ENCODE data around the gene RNF227. TPM values are rescaled to one million over a fixed set of nuclear protein-coding genes. Genes with fewer than 3 reads are reported as not detected.
A peak's percentile ranks its signal among the peaks of the same experiment; 100 is the strongest.
"Not testable (repeated sequence)": the region's sequence is repeated elsewhere in the genome, so short reads cannot be mapped to it uniquely, and the experiment has no call there.

The RNF227 gene
- 6.2 and 6.3 TPM in 2 replicates for total RNA-seq

DNA sequence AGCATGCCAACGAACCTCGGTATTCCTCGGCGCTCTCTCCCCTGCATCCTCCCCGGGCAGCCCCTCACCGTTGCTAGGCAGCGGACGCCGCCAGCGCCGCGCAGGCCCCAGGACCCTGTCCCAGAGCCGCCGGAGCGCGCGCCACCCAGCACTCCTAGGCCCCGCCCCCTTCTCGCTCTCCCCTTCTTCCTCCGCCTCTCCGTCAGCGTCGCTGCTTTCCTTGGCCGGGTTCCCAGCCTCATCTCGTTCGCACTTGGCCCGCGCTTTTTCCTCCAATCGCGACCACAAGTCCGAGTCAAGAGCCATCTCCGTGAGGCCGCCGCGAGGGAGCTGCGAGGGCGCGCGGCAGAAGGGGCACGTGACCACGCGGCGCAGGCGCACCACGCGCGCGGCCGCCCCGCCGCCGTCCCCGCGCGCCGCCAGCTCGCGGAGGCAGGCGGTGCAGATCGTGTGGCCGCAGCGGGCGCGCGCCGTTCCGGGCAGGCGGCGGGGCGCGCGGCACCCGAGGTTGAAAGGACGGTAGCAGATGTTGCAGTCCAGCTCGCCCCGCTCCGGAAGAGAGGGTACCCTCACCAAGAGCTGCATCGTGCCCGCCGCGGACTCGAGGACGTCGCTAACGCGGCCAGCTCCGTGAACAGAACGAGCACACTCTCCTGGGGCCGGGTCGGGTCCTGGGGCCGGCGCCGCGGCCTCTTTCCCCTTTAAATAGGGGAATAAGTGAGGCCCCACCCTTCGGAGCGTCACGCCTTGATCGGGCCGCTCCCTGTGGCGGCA is at the start of gene RNF227:
TSS of gene RNF227 (minus strand) at position 679 of the 774 bp plus-strand sequence. CDS start at position 585, 94 bp downstream.
- Mint-ChIP-seq H3K4me3 (peak within 1 kb of the TSS; percentile 92), H3K27ac (peak within 1 kb of the TSS; percentile 96), H3K9me3 (no peaks in the 10 kb centered on the region), H3K36me3 (ENCODE audit: low read depth) (peaks cover 19% of the 10 kb centered on the region), H3K4me1 (ENCODE audit: low read depth) (peaks cover 33% of the 10 kb centered on the region), H3K27me3 (ENCODE audit: insufficient read depth) (no peaks in the 10 kb centered on the region)
- intact Hi-C loops (cut with micrococcal nuclease) = loop anchor here (1.0 to 2.0 kb wide), 4 partner anchors 17 to 71 kb away; partner anchors contain the start of gene CNTROB
- DNase-seq (ENCODE audit: low spot score) = peak; percentile 77

DNA sequence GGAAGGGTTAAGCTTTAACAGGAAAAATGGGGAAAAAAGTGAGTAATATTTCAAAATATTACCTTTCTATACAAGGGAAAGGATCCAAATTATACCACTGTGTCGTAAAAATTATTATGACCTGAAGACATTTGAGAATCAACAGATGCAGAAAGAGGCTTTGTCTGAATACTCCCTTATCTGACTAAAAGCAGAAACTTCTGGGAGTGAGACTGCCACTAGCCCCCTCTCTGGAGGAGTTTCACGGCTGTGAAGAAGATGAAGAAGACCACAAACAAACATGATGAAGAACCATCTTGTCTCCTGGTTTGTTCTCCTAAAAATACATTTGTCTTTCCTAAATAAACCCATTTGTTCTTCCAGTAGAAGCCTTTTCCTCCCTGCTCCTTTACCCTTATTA is 45.3 kb upstream of the RNF227 start:
- H3K4me3 Mint-ChIP-seq = no peak overlapping the region
- no peaks in the 10 kb centered on the region for H3K36me3 Mint-ChIP-seq (ENCODE audit: low read depth)
- DNase-seq (ENCODE audit: low spot score) = no peak
- H3K27me3 Mint-ChIP-seq (ENCODE audit: insufficient read depth) = peaks cover 10% of the 10 kb centered on the region
- no peaks in the 10 kb centered on the region for H3K4me1 Mint-ChIP-seq (ENCODE audit: low read depth)
- intact Hi-C loops (cut with micrococcal nuclease) = no loop called here
- no peak overlapping the region for H3K27ac Mint-ChIP-seq
- H3K9me3 Mint-ChIP-seq = no peaks in the 10 kb centered on the region

DNA sequence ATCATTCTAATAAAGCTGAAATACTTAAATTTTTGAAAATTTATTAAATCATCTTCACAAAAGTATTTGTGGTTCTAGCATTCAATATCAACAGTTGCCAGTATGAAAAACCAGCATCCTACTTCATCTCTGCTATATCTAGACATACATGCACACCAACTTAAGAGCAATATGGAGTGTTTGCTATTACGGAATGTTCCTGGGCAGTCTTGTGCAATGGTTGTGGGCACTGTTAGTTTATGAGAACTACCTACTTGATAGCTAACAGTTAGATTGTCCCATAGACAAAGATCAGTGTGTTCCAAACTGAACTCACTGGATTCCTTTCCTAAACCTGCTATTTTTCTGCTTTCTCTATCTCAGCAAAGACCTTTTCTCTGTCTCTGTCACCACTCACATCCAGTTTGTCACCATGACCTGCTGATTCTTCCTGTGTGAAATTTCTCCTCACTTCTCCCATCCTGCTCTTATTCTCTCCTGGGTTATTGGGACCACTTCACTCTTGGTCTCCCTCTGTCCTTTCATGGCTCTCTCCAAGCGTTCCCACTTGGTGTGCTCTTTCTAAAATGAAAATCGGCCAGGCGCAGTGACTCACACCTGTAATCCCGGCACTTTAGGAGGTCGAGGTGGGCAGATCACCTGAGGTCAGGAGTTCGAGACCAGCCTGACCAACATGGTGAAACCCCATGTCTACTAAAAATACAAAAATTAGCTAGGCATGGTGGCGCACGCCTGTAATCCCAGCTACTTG is 43.6 kb upstream of the RNF227 start:
- no peak overlapping the region for H3K27ac Mint-ChIP-seq
- DNase-seq (ENCODE audit: low spot score) = no peak
- H3K9me3 Mint-ChIP-seq = no peaks in the 10 kb centered on the region
- H3K4me3 Mint-ChIP-seq = no peak overlapping the region
- no peaks in the 10 kb centered on the region for H3K4me1 Mint-ChIP-seq (ENCODE audit: low read depth)
- H3K36me3 Mint-ChIP-seq (ENCODE audit: low read depth) = no peaks in the 10 kb centered on the region
- H3K27me3 Mint-ChIP-seq (ENCODE audit: insufficient read depth) = peaks cover 10% of the 10 kb centered on the region
- intact Hi-C loops (cut with micrococcal nuclease) = no loop called here

DNA sequence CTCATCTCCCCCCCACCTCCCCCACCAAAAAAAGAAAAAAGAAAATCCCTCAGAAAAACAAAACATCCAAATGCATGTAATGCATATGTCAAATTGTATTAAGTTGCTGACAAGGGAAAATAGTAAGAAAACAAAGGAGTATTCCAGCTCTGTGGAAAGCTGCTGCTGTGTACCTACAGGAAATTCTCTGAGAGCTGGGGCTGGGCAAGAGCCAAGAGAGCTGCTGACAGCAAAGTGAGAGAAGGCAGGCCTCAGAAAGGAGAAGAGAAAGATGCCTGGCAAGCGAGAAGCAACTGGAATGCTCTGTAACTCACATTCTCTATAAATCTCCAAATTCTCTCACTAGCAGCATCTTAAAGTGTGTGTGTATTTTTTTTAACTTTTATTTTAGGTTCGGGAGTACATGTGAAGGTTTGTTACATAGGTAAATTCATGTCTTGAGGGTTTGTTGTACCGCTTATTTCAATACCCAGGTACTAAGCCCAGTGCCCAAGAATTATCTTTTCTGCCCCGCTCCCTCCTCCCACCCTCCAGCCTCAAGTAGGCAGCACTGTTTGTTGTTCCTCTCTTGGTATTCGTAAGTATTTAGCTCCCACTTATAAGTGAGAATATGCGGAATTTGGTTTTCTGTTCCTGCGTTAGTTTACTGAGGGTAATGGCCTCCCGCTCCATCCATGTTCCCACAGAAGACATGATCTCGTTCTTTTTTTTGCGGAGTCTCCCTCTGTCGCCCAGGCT is 40.3 kb upstream of the RNF227 start:
- Mint-ChIP-seq H3K27ac (no peak overlapping the region), H3K27me3 (ENCODE audit: insufficient read depth) (no peaks in the 10 kb centered on the region), H3K36me3 (ENCODE audit: low read depth) (no peaks in the 10 kb centered on the region), H3K4me1 (ENCODE audit: low read depth) (peaks cover 4% of the 10 kb centered on the region), H3K4me3 (no peak overlapping the region), H3K9me3 (no peaks in the 10 kb centered on the region)
- no peak for DNase-seq (ENCODE audit: low spot score)
- intact Hi-C loops (cut with micrococcal nuclease) = no loop called here

DNA sequence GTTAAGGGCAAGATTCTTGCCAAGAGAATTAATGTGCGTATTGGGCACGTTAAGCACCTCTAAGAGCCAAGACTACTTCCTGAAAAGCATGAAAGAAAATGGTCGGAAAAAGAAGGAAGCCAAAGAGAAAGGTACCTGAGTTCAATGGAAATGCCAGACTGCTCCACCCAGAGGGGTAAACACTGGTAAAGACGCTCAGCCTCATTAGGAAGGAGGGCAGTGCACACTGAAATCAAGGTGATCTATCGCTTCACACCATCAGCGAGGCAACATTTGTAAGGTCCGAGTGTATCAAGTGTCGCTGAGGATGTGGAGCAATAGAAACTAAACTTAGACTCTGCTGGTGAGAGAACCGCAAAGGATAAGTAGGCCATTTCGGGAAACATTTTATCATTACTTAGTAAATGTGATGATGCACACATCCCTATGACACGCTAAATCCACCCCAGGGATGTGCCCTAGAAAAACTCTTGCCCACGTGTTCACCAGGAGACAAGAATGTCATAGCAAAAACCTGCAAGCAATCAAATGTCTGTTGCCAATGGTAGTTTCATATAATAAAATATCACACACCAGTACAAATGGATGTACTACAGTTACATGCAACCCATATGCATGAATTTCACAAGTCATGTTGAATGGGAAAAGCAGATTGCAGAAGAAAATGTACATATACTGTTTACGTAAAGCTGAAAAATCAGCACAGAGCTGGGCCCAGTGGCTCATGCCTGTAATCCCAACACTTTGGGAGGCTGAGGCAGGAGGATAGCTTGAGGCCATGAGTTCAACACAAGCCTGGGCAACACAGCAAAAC is 39.5 kb upstream of the RNF227 start:
- Mint-ChIP-seq H3K9me3 (no peaks in the 10 kb centered on the region), H3K4me1 (ENCODE audit: low read depth) (peaks cover 9% of the 10 kb centered on the region), H3K4me3 (no peak overlapping the region), H3K27me3 (ENCODE audit: insufficient read depth) (no peaks in the 10 kb centered on the region), H3K27ac (no peak overlapping the region), H3K36me3 (ENCODE audit: low read depth) (no peaks in the 10 kb centered on the region)
- no peak for DNase-seq (ENCODE audit: low spot score)
- intact Hi-C loops (cut with micrococcal nuclease) = no loop called here

DNA sequence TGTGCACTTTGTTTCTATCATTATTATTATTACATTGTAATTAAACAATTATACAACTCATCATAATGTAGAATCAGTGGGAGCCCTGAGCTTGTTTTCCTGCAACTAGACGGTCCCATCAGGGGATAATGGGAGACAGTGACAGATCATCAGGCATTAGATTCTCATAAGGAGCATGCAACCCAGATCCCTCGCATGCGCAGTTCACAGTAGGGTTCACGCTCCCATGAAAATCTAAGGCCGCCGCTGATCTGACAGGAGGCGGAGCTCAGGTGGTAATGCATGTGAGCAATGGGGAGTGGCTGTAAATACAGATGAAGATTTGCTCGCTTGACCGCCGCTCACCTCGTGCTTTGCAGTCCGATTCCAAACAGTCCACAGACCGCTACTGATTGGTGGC is 37.2 kb upstream of the RNF227 start:
- H3K27me3 Mint-ChIP-seq (ENCODE audit: insufficient read depth); intact Hi-C loops (cut with micrococcal nuclease); H3K9me3 Mint-ChIP-seq; H3K27ac Mint-ChIP-seq; H3K4me3 Mint-ChIP-seq; DNase-seq (ENCODE audit: low spot score): not testable (repeated sequence)
- peaks cover 15% of the 10 kb centered on the region for H3K4me1 Mint-ChIP-seq (ENCODE audit: low read depth)
- H3K36me3 Mint-ChIP-seq (ENCODE audit: low read depth) = peaks cover 19% of the 10 kb centered on the region

DNA sequence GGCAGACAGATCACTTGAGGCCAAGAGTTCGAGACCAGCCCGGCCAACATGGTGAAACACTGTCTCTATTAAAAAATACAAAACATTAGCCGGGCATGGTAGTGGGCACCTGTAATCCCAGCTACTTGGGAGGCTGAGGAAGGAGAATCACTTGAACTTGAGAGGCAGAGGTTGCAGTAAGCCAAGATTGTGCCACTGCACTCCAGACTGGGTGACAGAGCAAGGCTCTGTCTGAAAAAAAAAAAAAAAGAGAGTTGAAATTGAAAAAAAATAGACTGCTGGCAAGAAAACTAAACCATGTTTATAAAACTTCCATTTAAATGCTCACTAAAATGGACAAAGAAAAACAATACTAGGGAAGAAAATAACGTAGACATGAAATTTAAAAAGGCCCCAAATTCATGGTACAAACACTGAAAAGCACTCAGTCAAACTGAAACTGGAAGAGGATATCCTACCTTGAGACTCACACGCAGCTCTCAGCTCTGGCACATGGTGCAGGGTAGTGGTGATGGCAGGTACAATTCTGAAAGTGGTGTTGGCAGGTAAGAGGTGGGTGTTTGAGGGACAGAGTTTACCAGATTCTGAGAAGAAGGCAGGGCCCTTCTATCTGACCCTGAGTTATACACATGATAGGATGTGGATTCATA is 35.2 kb upstream of the RNF227 start:
- intact Hi-C loops (cut with micrococcal nuclease) = loop anchor here (1.0 to 2.0 kb wide), 3 partner anchors 19 to 37 kb away; partner anchors contain the start of gene CNTROB
- H3K4me3 Mint-ChIP-seq = peak overlapping the region; percentile 40
- peaks cover 30% of the 10 kb centered on the region for H3K36me3 Mint-ChIP-seq (ENCODE audit: low read depth)
- H3K27ac Mint-ChIP-seq = peak overlapping the region; percentile 91
- H3K4me1 Mint-ChIP-seq (ENCODE audit: low read depth) = peaks cover 15% of the 10 kb centered on the region
- no peaks in the 10 kb centered on the region for H3K27me3 Mint-ChIP-seq (ENCODE audit: insufficient read depth)
- no peaks in the 10 kb centered on the region for H3K9me3 Mint-ChIP-seq
- peak; percentile 44 for DNase-seq (ENCODE audit: low spot score)

DNA sequence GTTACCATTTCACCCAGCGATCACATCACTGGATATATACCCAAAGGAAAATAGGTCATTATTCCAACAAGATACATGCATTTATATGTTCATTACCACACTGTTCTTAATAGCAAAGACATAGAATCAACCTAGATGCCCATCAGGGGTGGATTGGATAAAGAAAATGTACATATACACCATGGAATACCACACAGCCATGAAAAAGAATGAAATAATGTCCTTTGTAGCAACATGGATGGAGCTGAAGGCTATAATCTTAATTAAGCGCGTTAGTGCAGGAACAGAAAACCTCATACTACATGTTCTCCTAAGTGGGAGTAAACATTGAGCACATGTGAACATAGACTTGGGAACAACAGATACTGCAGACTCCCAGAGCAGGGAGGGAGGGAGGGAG is 34.5 kb upstream of the RNF227 start:
- H3K4me1 Mint-ChIP-seq (ENCODE audit: low read depth) = peaks cover 15% of the 10 kb centered on the region
- peak overlapping the region; percentile 35 for H3K27ac Mint-ChIP-seq
- H3K4me3 Mint-ChIP-seq = no peak overlapping the region
- H3K9me3 Mint-ChIP-seq = no peaks in the 10 kb centered on the region
- intact Hi-C loops (cut with micrococcal nuclease) = loop anchor here (2.0 kb wide), 1 partner anchor 36 kb away; no protein-coding TSS in a partner anchor
- H3K36me3 Mint-ChIP-seq (ENCODE audit: low read depth) = peaks cover 35% of the 10 kb centered on the region
- no peak for DNase-seq (ENCODE audit: low spot score)
- H3K27me3 Mint-ChIP-seq (ENCODE audit: insufficient read depth) = no peaks in the 10 kb centered on the region

DNA sequence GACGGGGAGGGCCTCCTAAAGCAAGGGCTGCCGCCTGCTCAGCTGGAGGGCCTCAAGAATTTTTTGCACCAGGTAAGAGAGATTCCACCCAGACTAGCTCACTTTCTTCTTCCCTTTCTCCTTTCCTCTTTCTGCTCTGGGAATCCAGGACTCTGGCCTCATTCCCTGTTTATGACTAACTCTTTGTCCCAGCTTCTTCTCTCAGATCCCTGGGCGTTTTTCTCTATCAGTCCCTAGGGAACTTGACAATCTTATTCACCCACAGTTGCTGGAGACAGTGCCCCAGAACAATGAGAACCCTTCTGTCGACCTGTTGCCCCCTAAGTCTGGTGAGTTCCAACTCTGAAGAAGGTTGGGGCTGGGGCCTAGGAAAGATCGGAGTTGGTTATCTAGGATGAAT is 31.6 kb upstream of the RNF227 start:
- no peak overlapping the region for H3K27ac Mint-ChIP-seq
- H3K27me3 Mint-ChIP-seq (ENCODE audit: insufficient read depth) = no peaks in the 10 kb centered on the region
- H3K4me1 Mint-ChIP-seq (ENCODE audit: low read depth) = peaks cover 15% of the 10 kb centered on the region
- peaks cover 57% of the 10 kb centered on the region for H3K36me3 Mint-ChIP-seq (ENCODE audit: low read depth)
- H3K9me3 Mint-ChIP-seq = no peaks in the 10 kb centered on the region
- no peak overlapping the region for H3K4me3 Mint-ChIP-seq
- no peak for DNase-seq (ENCODE audit: low spot score)
- intact Hi-C loops (cut with micrococcal nuclease) = no loop called here

DNA sequence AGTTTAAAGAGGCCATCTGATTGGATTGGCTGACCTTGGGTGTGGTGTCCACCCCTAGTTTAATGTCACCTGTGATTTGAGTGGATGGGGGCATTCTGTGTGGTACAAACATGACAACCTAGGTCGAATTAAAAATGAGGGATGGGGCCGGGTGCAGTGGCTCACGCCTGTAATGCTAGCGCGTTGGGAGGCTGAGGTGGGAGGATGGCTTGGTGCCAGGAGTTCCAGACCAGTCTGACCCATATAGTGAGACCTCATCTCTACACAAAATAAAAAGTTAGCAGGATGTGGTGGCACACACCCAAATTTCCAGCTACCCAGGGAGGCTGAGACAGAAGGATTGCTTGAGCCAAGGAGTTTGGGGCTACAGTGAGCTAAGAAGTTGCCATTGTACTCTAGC is 30.4 kb upstream of the RNF227 start:
- Mint-ChIP-seq H3K4me3 (no peak overlapping the region), H3K27me3 (ENCODE audit: insufficient read depth) (no peaks in the 10 kb centered on the region), H3K27ac (no peak overlapping the region), H3K9me3 (no peaks in the 10 kb centered on the region), H3K36me3 (ENCODE audit: low read depth) (peaks cover 60% of the 10 kb centered on the region), H3K4me1 (ENCODE audit: low read depth) (peaks cover 12% of the 10 kb centered on the region)
- no peak for DNase-seq (ENCODE audit: low spot score)
- intact Hi-C loops (cut with micrococcal nuclease) = no loop called here

DNA sequence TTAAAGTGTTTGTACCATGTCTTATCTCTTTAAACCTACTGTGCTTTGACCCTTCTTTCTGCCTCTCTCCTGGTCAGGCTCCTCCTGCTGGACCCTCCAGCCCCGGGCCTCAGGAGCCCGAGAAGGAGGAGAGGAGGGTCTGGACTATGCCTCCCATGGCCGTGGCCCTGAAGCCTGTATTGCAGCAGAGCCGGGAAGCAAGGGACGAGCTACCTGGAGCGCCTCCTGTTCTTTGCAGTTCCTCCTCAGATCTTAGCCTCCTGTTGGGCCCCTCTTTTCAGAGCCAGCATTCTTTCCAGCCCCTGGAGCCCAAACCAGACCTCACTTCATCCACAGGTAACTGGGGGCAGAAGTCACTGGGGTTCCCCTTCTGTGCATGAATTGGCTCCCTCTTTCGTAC is 29.6 kb upstream of the RNF227 start:
- Mint-ChIP-seq H3K4me3 (no peak overlapping the region), H3K9me3 (no peaks in the 10 kb centered on the region), H3K4me1 (ENCODE audit: low read depth) (peaks cover 7% of the 10 kb centered on the region), H3K27me3 (ENCODE audit: insufficient read depth) (no peaks in the 10 kb centered on the region), H3K27ac (no peak overlapping the region), H3K36me3 (ENCODE audit: low read depth) (peaks cover 63% of the 10 kb centered on the region)
- intact Hi-C loops (cut with micrococcal nuclease) = no loop called here
- DNase-seq (ENCODE audit: low spot score) = no peak

DNA sequence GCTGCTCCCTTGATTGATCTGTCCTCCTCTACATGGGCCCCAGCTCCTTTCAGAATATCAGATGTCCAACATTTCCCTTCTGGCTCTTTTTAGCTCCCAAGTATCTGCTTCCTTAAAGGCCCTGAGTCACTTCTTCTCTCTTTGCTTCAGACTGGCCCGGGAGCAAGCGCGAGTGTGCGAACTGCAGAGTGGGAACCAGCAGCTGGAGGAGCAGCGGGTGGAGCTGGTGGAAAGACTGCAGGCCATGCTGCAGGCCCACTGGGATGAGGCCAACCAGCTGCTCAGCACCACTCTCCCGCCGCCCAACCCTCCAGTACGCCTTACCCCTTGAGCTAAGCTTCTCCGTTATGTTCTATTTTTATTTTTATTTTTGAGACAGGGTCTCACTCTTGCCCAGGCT is 28.2 kb upstream of the RNF227 start:
- H3K4me3 Mint-ChIP-seq = no peak overlapping the region
- intact Hi-C loops (cut with micrococcal nuclease) = no loop called here
- no peaks in the 10 kb centered on the region for H3K9me3 Mint-ChIP-seq
- no peak for DNase-seq (ENCODE audit: low spot score)
- peaks cover 64% of the 10 kb centered on the region for H3K36me3 Mint-ChIP-seq (ENCODE audit: low read depth)
- H3K4me1 Mint-ChIP-seq (ENCODE audit: low read depth) = no peaks in the 10 kb centered on the region
- no peaks in the 10 kb centered on the region for H3K27me3 Mint-ChIP-seq (ENCODE audit: insufficient read depth)
- H3K27ac Mint-ChIP-seq = no peak overlapping the region
